K562 (cell line): ENCODE data around the gene POU2AF2. TPM values are rescaled to one million over a fixed set of nuclear protein-coding genes. Genes with fewer than 3 reads are reported as not detected.

Experiments
- ATAC-seq: fragments of 200-7000 bp; cut with Tn5 transposase; 3 replicates; pipeline ENCODE4 v1.9.1; 2020; ENCODE audit warnings: moderate library complexity
- Bru-seq: library from RNA; stranded (reverse); fragments of 400-500 nt; gene quantifications from one replicate; lab custom pipeline; 2021; lab: Mats Ljungman, UMichigan
- BruChase-seq, 2 experiments: library from RNA; stranded (reverse); fragments of 400-500 nt; gene quantifications; one replicate each; lab custom pipeline; 2021; lab: Mats Ljungman, UMichigan
- BruUV-seq: library from RNA; stranded (reverse); fragments of 400-500 nt; replicated peaks from 2 replicates; lab custom pipeline; 2021; lab: Mats Ljungman, UMichigan
- CTCF ChIA-PET: fragments of 300-600 bp; formaldehyde crosslinking; extraction: SDS; loops from one replicate; lab custom pipeline; 2021; ENCODE audit warnings: low intra/inter-chr PET ratio; lab: Yijun Ruan, JAX
- POLR2A ChIA-PET: fragments of 300-600, 350-650 bp; sonication (Branson Sonifier 250); formaldehyde crosslinking; extraction: SDS; loops from one replicate; lab custom pipeline; 2021; ENCODE audit warnings: antibody characterized with exemption, inconsistent platforms; lab: Yijun Ruan, JAX
- DNase-seq, 4 experiments: peaks; one replicate each; pipeline versions ENCODE4 v3.0.0 to v3.0.0-alpha.2; 2011 to 2018; ENCODE audit warnings: low spot score in 3 of 4, mixed read lengths in 3 of 4; ENCODE audit errors: extremely low read depth in 1 of 4
- FAIRE-seq: peaks from 2 replicates; lab custom pipeline; 2011; peaks lifted over from hg19 to GRCh38; lab: Jason Lieb, UNC
- H2AFZ ChIP-seq: 2 replicates; pipeline ENCODE4 v1.6.0; 2011; ENCODE audit warnings: low read depth, low read length, control low read depth, inconsistent platforms
- H3K27ac ChIP-seq: fragments of 200-600 bp; 3 replicates; pipeline ENCODE4 v1.8.0; 2011; ENCODE audit warnings: low read depth, mild to moderate bottlenecking, control low read depth, inconsistent platforms, low read length, moderate library complexity, mixed read lengths; ENCODE audit errors: extremely low read depth
- H3K27me3 ChIP-seq, 2 experiments: fragments of 300-600 bp in 1 of 2; 2 replicates in 1 of 2; 3 replicates in 1 of 2; pipeline versions ENCODE4 v1.6.0 to v1.8.0; 2011; ENCODE audit warnings: inconsistent platforms in 2 of 2, low read length in 2 of 2, mild to moderate bottlenecking in 1 of 2, mixed read lengths in 1 of 2, moderate library complexity in 1 of 2; ENCODE audit not compliant: control insufficient read depth in 2 of 2, insufficient read depth in 2 of 2
- H3K36me3 ChIP-seq: fragments of 300-600 bp; 3 replicates; pipeline ENCODE4 v1.8.0; 2011; ENCODE audit warnings: mild to moderate bottlenecking, low read length, inconsistent platforms; ENCODE audit not compliant: control insufficient read depth, insufficient read depth
- H3K4me1 ChIP-seq, 2 experiments: fragments of 200-600 bp in 1 of 2; replicated peaks in 1 of 2; 2 replicates in 1 of 2; 3 replicates in 1 of 2; pipeline versions ENCODE4 v1.5.1 to v1.8.0; 2011; ENCODE audit warnings: inconsistent platforms in 2 of 2, low read length in 2 of 2, mild to moderate bottlenecking in 1 of 2, mixed read lengths in 1 of 2, moderate library complexity in 1 of 2; ENCODE audit not compliant: control insufficient read depth in 2 of 2, insufficient read depth in 2 of 2
- H3K4me2 ChIP-seq: 2 replicates; pipeline ENCODE4 v1.6.1; 2011; ENCODE audit warnings: low read length, control low read depth, inconsistent platforms, mixed read lengths; ENCODE audit not compliant: insufficient read depth
- H3K4me3 ChIP-seq: fragments of 200-600 bp; sonication (generic), shearing (Covaris generic); 2 replicates; pipeline ENCODE4 v1.5.1; 2016; ENCODE audit warnings: control low read depth, inconsistent platforms
- H3K79me2 ChIP-seq: fragments of 200-600 bp; 3 replicates; pipeline ENCODE4 v1.8.0; 2011; ENCODE audit warnings: low read length, inconsistent platforms; ENCODE audit not compliant: control insufficient read depth, insufficient read depth
- H3K9ac ChIP-seq, 2 experiments: 2 replicates each; pipeline versions ENCODE4 v1.6.0 to v1.6.1; 2011; ENCODE audit warnings: low read depth in 2 of 2, low read length in 2 of 2, control low read depth in 1 of 2, inconsistent platforms in 1 of 2, mild to moderate bottlenecking in 1 of 2, mixed read lengths in 1 of 2; ENCODE audit not compliant: insufficient read depth in 1 of 2
- H3K9me1 ChIP-seq: one replicate; pipeline ENCODE4 v1.6.0; 2011; ENCODE audit warnings: inconsistent platforms, mild to moderate bottlenecking, low read length, moderate library complexity; ENCODE audit not compliant: control insufficient read depth, insufficient read depth
- H3K9me3 ChIP-seq: replicated peaks from 2 replicates; pipeline ENCODE4 v1.5.1; 2011; ENCODE audit warnings: low read depth, low read length, inconsistent platforms; ENCODE audit not compliant: control insufficient read depth, insufficient read depth
- H4K20me1 ChIP-seq: replicated peaks from 2 replicates; pipeline ENCODE4 v1.6.1; 2011; ENCODE audit warnings: low read length, inconsistent platforms, mixed read lengths; ENCODE audit not compliant: control insufficient read depth, insufficient read depth
- CCNT2 ChIP-seq: IDR thresholded peaks from 2 replicates; pipeline ENCODE4 v1.6.1; 2011; ENCODE audit warnings: borderline replicate concordance, low read depth, mild to moderate bottlenecking, moderate library complexity, mixed read lengths, low read length; ENCODE audit not compliant: insufficient read length; ENCODE audit errors: extremely low read depth
- ELF1 ChIP-seq: fragments of 200-800 bp; sonication (Bioruptor generic); IDR thresholded peaks from 2 replicates; pipeline ENCODE4 v1.6.1; 2016; ENCODE audit warnings: missing genetic modification characterization, missing compliant biosample characterization
- ESRRA ChIP-seq: fragments of 450-650 bp; IDR thresholded peaks from 2 replicates; pipeline ENCODE4 v1.6.1; 2014; ENCODE audit warnings: low read depth, mild to moderate bottlenecking, moderate library complexity, borderline replicate concordance
- FOXJ3 ChIP-seq: sonication (generic); formaldehyde crosslinking; IDR thresholded peaks from 2 replicates; pipeline ENCODE4 v1.4.0; 2020; ENCODE audit warnings: mild to moderate bottlenecking, missing genetic modification reagents
- STAG1 ChIP-seq: sonication (generic); formaldehyde crosslinking; IDR thresholded peaks from 2 replicates; pipeline ENCODE4 v1.5.0; 2020; ENCODE audit warnings: missing genetic modification reagents, borderline replicate concordance
- TAF7 ChIP-seq: fragments of 450-650 bp; IDR thresholded peaks from 2 replicates; pipeline ENCODE4 v1.6.1; 2016; ENCODE audit warnings: missing genetic modification characterization, missing compliant biosample characterization
- TBP ChIP-seq: optimal IDR thresholded peaks from 2 replicates; pipeline ENCODE3; 2011; ENCODE audit warnings: low read depth, low read length, improper control_type of control experiment
- XRCC5 ChIP-seq: fragments of 200-400 bp; formaldehyde crosslinking; IDR thresholded peaks from 2 replicates; pipeline ENCODE4 v1.6.1; 2017; ENCODE audit warnings: low read depth, mild to moderate bottlenecking, low read length
- ZC3H8 ChIP-seq: fragments of 450-650 bp; IDR thresholded peaks from 2 replicates; pipeline ENCODE4 v1.6.1; 2017
- ZFX ChIP-seq: sonication (generic); formaldehyde crosslinking; IDR thresholded peaks from 2 replicates; pipeline ENCODE4 v1.8.0; 2022; ENCODE audit warnings: mild to moderate bottlenecking, missing genetic modification reagents, moderate library complexity
- ZNF143 ChIP-seq: sonication (generic); formaldehyde crosslinking; IDR thresholded peaks from 2 replicates; pipeline ENCODE4 v1.9.0; 2022; ENCODE audit warnings: mild to moderate bottlenecking, missing genetic modification reagents
- ZNF41 ChIP-seq: fragments of 250-450 bp; sonication (Bioruptor Pico); conservative IDR thresholded peaks from 2 replicates; pipeline ENCODE4 v1.4.0; 2020; ENCODE audit warnings: mild to moderate bottlenecking
- ZNF668 ChIP-seq: fragments of 250-450 bp; sonication (Bioruptor Pico); IDR thresholded peaks from 2 replicates; pipeline ENCODE4 v1.8.0; 2022; ENCODE audit warnings: mild to moderate bottlenecking, inconsistent platforms
- WGBS: fragments of 100-300 bp; shearing (Covaris generic); methylation state at CpG from one replicate; pipeline ENCODE4 v1.1.6; 2016; ENCODE audit warnings: low coverage, mixed read lengths; ENCODE audit not compliant: insufficient coverage; ENCODE audit errors: missing lambda C conversion rate; 5-methylcytosine and 5-hydroxymethylcytosine counted together
- in situ Hi-C: fragments of 300-500 bp; cut with MboI; formaldehyde crosslinking; loops from 4 replicates; pipeline ENCODE4 v1.15.0; 2018; ENCODE audit warnings: inconsistent platforms, mixed read lengths
- intact Hi-C: fragments of 100-400 bp; cut with micrococcal nuclease; formaldehyde crosslinking; loops from 2 replicates; pipeline ENCODE4 v1.14.2; 2022
- long read RNA-seq, 3 experiments: library from polyadenylated mRNA in 2 of 3; library from RNA in 1 of 3; unstranded in 2 of 3; stranded (forward) in 1 of 3; transcript quantifications; one replicate each; pipeline ENCODE4 v2.0.0, GENCODE V29; 2019 to 2022
- polyA minus RNA-seq, 3 experiments: library from RNA; depleted of rRNA, polyadenylated mRNA; stranded (reverse); fragments of >200 nt; gene quantifications; 2 replicates each; pipeline ENCODE4 v1.2.3, GENCODE V29; 2011
- polyA plus RNA-seq, 8 experiments: library from polyadenylated mRNA; depleted of rRNA in 4 of 8; stranded (reverse) in 5 of 8; unstranded in 3 of 8; fragments of >200 nt; fragmentation: Nextera tagmentation in 2 of 8; fragmentation: Illumina TruSeq in 1 of 8; extraction: Ambion mirVana in 2 of 8; extraction: Trizol in 1 of 8; gene quantifications; 2 replicates each; pipeline versions ENCODE4 v1.2.1 to v1.2.3, GENCODE V29; 2011 to 2014; ENCODE audit warnings: inconsistent platforms in 1 of 8, missing spikeins in 1 of 8
- total RNA-seq, 7 experiments: library from RNA; depleted of rRNA in 6 of 7; stranded (reverse); fragments of >200 nt in 6 of 7; fragmentation: Illumina TruSeq in 2 of 7; extraction: Trizol in 2 of 7; gene quantifications; 2 replicates each; pipeline versions ENCODE4 v1.2.1 to v1.2.3, GENCODE V29; 2011 to 2021; ENCODE audit warnings: low replicate concordance in 1 of 7
- TF ChIP-seq, protein P1 (sequence below): sonication (generic); formaldehyde crosslinking; IDR thresholded peaks from 2 replicates; pipeline ENCODE4 v1.8.0; 2022; ENCODE audit warnings: mild to moderate bottlenecking, low read depth, missing genetic modification reagents
- TF ChIP-seq, protein P2 (sequence below): fragments of 450-650 bp; formaldehyde crosslinking; IDR thresholded peaks from 2 replicates; pipeline ENCODE4 v1.4.0; 2020; ENCODE audit warnings: mild to moderate bottlenecking, moderate library complexity

POU2AF2 gene, protein sequence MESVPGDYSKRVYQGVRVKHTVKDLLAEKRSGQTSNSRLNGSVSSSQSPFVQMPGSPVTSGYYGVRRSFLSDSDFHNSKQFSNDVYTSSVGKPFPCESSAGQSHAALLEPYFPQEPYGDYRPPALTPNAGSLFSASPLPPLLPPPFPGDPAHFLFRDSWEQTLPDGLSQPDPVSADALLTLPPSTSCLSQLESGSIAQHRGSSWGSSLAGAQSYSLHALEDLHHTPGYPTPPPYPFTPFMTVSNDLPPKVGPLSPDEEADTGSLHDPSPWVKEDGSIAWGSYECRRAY
- not detected in 2 replicates for total RNA-seq (2011; cell fraction: chromatin; rRNA removed; ENCODE audit: low replicate concordance)
- total RNA-seq (2011; cell fraction: nucleolus; rRNA removed), result not detected in 2 replicates
- not detected in 2 replicates for total RNA-seq (2011; cell fraction: nucleoplasm; rRNA removed)
- total RNA-seq (2014; rRNA removed), result not detected in 2 replicates
- not detected in 2 replicates for total RNA-seq (2014; rRNA removed; fragmentation: Illumina TruSeq; extraction: Trizol)
- not detected in 2 replicates for total RNA-seq (2015; rRNA removed; fragmentation: Illumina TruSeq; extraction: Trizol)
- total RNA-seq (2021), result not detected in 2 replicates
- polyA plus RNA-seq (2011; rRNA removed), result not detected in 2 replicates
- not detected in 2 replicates for polyA plus RNA-seq (2011; cell fraction: cytosol; rRNA removed)
- polyA plus RNA-seq (2011; cell fraction: nucleus; rRNA removed), result not detected in 2 replicates
- polyA plus RNA-seq (2012), result not detected in 2 replicates
- polyA plus RNA-seq (2014; fragmentation: Illumina TruSeq; extraction: Trizol), result not detected in 2 replicates
- not detected for polyA plus RNA-seq (2014; fragmentation: Nextera tagmentation; extraction: Ambion mirVana)
- not detected in 2 replicates for polyA plus RNA-seq (2014; rRNA removed)
- not detected in 2 replicates for polyA minus RNA-seq (2011; rRNA and poly(A)+ RNA removed)
- not detected in 2 replicates for polyA minus RNA-seq (2011; cell fraction: cytosol; rRNA and poly(A)+ RNA removed)
- polyA minus RNA-seq (2011; cell fraction: nucleus; rRNA and poly(A)+ RNA removed), result not detected in 2 replicates
- Bru-seq, nascent RNA, result not detected
- BruChase-seq, experiment 1, labeled RNA remaining after a 2-hour chase, result not detected
- BruChase-seq, experiment 2, labeled RNA remaining after a 6-hour chase, result not detected
- long read RNA-seq, experiment 1, result 0 reads
- long read RNA-seq, experiment 2, result 0 reads
- long read RNA-seq, experiment 3, result 0 reads

DNA sequence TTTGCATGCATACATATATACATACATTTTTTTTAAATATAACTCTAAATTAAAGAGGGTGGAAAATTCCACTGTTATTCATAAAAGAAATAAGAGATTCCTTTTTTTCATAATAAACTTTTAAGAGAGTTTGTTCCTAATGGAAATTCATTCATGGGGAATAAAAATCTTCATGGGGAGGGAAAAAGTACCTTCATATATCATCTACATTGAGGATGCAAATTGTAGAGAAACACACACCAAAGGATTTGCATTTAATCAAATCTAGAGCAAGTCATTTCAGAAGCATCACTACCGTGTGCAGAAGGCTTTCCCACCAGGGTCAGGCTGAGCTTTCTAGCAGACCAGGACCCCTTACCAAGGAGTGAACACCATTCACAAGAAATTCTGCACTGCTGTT lies at the start of gene POU2AF2:
POU2AF2 (plus strand) TSS at position 301 of the 400 bp plus-strand sequence. CDS start 129 bp downstream, outside the sequence.
- 0% methylated on average over 1 of the region's 1 CpG for WGBS
- H3K79me2 ChIP-seq, result no peaks in the 10 kb centered on the region
- no peak for DNase-seq
- no peak for FAIRE-seq
- POLR2A ChIA-PET, result no interaction called here
- no TSS peak for BruUV-seq
- CTCF ChIA-PET, result no interaction called here
- no peak within 1 kb of the TSS for H2AFZ ChIP-seq
- in situ Hi-C loops (loop anchor here (25.0 kb wide), 1 partner anchor 1058 kb away; no protein-coding TSS in a partner anchor), intact Hi-C loops (no loop called here)
- no peaks in the 10 kb centered on the region for H3K4me1 ChIP-seq
- H3K4me3 ChIP-seq, result no peak within 1 kb of the TSS
- ATAC-seq, result no peak
- H3K9me1 ChIP-seq, result no peaks in the 10 kb centered on the region
- no peak within 1 kb of the TSS for H3K9ac ChIP-seq
- H3K9me3 ChIP-seq, result no peaks in the 10 kb centered on the region
- no peaks in the 10 kb centered on the region for H3K36me3 ChIP-seq
- no peak within 1 kb of the TSS for H3K4me2 ChIP-seq
- H4K20me1 ChIP-seq, result no peaks in the 10 kb centered on the region
- H3K27ac ChIP-seq, result no peak within 1 kb of the TSS
- no peaks in the 10 kb centered on the region for H3K27me3 ChIP-seq
- TF ChIP-seq CCNT2 (no peak), ZNF143 (CRISPR knock-in tag) (no peak), TBP (no peak), ZFX (CRISPR knock-in tag) (no peak), STAG1 (no peak), ZNF668 (no peak), ZC3H8 (no peak), ELF1 (tag) (no peak), TAF7 (no peak), FOXJ3 (CRISPR knock-in tag) (no peak), ZNF41 (no peak), ESRRA (no peak), XRCC5 (no peak)
- TF ChIP-seq, protein P1, sequence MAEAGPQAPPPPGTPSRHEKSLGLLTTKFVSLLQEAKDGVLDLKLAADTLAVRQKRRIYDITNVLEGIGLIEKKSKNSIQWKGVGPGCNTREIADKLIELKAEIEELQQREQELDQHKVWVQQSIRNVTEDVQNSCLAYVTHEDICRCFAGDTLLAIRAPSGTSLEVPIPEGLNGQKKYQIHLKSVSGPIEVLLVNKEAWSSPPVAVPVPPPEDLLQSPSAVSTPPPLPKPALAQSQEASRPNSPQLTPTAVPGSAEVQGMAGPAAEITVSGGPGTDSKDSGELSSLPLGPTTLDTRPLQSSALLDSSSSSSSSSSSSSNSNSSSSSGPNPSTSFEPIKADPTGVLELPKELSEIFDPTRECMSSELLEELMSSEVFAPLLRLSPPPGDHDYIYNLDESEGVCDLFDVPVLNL (CRISPR knock-in tag), result no peak
- TF ChIP-seq, protein P2, sequence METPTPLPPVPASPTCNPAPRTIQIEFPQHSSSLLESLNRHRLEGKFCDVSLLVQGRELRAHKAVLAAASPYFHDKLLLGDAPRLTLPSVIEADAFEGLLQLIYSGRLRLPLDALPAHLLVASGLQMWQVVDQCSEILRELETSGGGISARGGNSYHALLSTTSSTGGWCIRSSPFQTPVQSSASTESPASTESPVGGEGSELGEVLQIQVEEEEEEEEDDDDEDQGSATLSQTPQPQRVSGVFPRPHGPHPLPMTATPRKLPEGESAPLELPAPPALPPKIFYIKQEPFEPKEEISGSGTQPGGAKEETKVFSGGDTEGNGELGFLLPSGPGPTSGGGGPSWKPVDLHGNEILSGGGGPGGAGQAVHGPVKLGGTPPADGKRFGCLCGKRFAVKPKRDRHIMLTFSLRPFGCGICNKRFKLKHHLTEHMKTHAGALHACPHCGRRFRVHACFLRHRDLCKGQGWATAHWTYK (CRISPR knock-in tag), result no peak
